Naive thymus-derived CD4-positive, alpha-beta T cell (primary cell): ENCODE measurements around the gene SCO2. TPM values are rescaled to one million over a fixed set of nuclear protein-coding genes. Genes with fewer than 3 reads are reported as not detected.
A peak's percentile ranks its signal among the peaks of the same experiment; 100 is the strongest.

Experiments used
- ATAC-seq: fragments of 150-1000 bp; cut with Tn5 transposase; 2 replicates; pipeline ENCODE4 v1.10.0; 2021; ENCODE audit warnings: mild to moderate bottlenecking, moderate library complexity
- CTCF ChIA-PET: fragments of 350-600 bp; sonication (Branson Sonifier 250); formaldehyde crosslinking; loops from one replicate; lab custom pipeline; 2021; ENCODE audit warnings: antibody characterized with exemption; lab: Charles Lee
- POLR2A ChIA-PET: fragments of 350-600 bp; sonication (Branson Sonifier 250); formaldehyde crosslinking; loops from one replicate; lab custom pipeline; 2021; ENCODE audit warnings: antibody characterized with exemption, inconsistent platforms; lab: Charles Lee
- DNase-seq, 9 donors: peaks; one replicate each; pipeline versions ENCODE4 v3.0.0 to v3.0.0-alpha.2; 2020 to 2022; ENCODE audit warnings: mixed read lengths in 1 of 9
- H3K27ac ChIP-seq: one replicate; pipeline ENCODE4 v1.7.0; 2013; ENCODE audit warnings: mild to moderate bottlenecking, low read depth, low read length, moderate library complexity
- H3K27me3 ChIP-seq, 2 donors: one replicate each; pipeline ENCODE4 v1.7.0; 2013; ENCODE audit warnings: low read length in 2 of 2, mild to moderate bottlenecking in 2 of 2, moderate library complexity in 2 of 2; ENCODE audit not compliant: control insufficient read depth in 2 of 2, insufficient read depth in 2 of 2
- H3K36me3 ChIP-seq, 3 experiments: 1 replicate in 2 of 3; 2 replicates in 1 of 3; pipeline ENCODE4 v1.7.0; 2013; ENCODE audit warnings: low read length in 3 of 3, mild to moderate bottlenecking in 3 of 3, moderate library complexity in 1 of 3; ENCODE audit not compliant: insufficient read depth in 3 of 3, control insufficient read depth in 2 of 3
- H3K4me1 ChIP-seq, 2 donors: one replicate each; pipeline ENCODE4 v1.7.0; 2013; ENCODE audit warnings: low read length in 2 of 2, mild to moderate bottlenecking in 2 of 2, moderate library complexity in 1 of 2; ENCODE audit not compliant: control insufficient read depth in 2 of 2, insufficient read depth in 2 of 2
- H3K4me3 ChIP-seq: 2 replicates; pipeline ENCODE4 v1.7.0; 2013; ENCODE audit warnings: mild to moderate bottlenecking, low read length
- H3K9me3 ChIP-seq, 3 experiments: 1 replicate in 2 of 3; 2 replicates in 1 of 3; pipeline ENCODE4 v1.7.0; 2013; ENCODE audit warnings: low read length in 3 of 3; ENCODE audit not compliant: control insufficient read depth in 2 of 3
- H3K27ac Mint-ChIP-seq, 9 donors: one replicate each; pipeline ENCODE4 v1.8.0; 2020 to 2022; ENCODE audit warnings: mixed read lengths in 9 of 9, mild to moderate bottlenecking in 8 of 9, moderate library complexity in 5 of 9, inconsistent platforms in 2 of 9
- H3K27me3 Mint-ChIP-seq, 5 donors: one replicate each; pipeline ENCODE4 v1.8.0; 2021 to 2022; ENCODE audit warnings: mixed read lengths in 5 of 5, mild to moderate bottlenecking in 1 of 5
- H3K36me3 Mint-ChIP-seq, 5 donors: one replicate each; pipeline ENCODE4 v1.8.0; 2020 to 2022; ENCODE audit warnings: mixed read lengths in 5 of 5, mild to moderate bottlenecking in 3 of 5, inconsistent platforms in 1 of 5
- H3K4me1 Mint-ChIP-seq, 7 donors: one replicate each; pipeline ENCODE4 v1.8.0; 2020 to 2022; ENCODE audit warnings: mixed read lengths in 7 of 7, mild to moderate bottlenecking in 3 of 7, inconsistent platforms in 1 of 7
- H3K4me3 Mint-ChIP-seq, 10 donors: one replicate each; pipeline ENCODE4 v1.8.0; 2020 to 2022; ENCODE audit warnings: mild to moderate bottlenecking in 10 of 10, mixed read lengths in 10 of 10, moderate library complexity in 6 of 10, inconsistent platforms in 2 of 10
- H3K9me3 Mint-ChIP-seq, 11 donors: one replicate each; pipeline ENCODE4 v1.8.0; 2020 to 2022; ENCODE audit warnings: mixed read lengths in 11 of 11, mild to moderate bottlenecking in 4 of 11, inconsistent platforms in 1 of 11, moderate library complexity in 1 of 11
- intact Hi-C, 2 donors: fragments of 100-400 bp; cut with micrococcal nuclease; formaldehyde crosslinking; loops; one replicate each; pipeline ENCODE4 v1.15.1; 2023
- polyA plus RNA-seq, 2 donors: library from polyadenylated mRNA; unstranded; fragments of 300-500 nt; fragmentation: Illumina TruSeq; gene quantifications; one replicate each; pipeline ENCODE4 v1.2.3, GENCODE V29; 2021
- total RNA-seq, 6 experiments: library from RNA in 5 of 6; stranded (reverse) in 5 of 6; gene quantifications; 1 replicate in 5 of 6; 2 replicates in 1 of 6; pipeline ENCODE4 v1.2.3 and lab custom pipeline; 2021 to 2026

Gene SCO2
- total and polyA plus RNA-seq, 7 experiments from 2014 or later = 2.2 to 12.0 (median 5.5) TPM

GRCh38 chr22:50481045-50481439 lies 44.4 kb downstream of the SCO2 start:
- intact Hi-C loops = loop anchor here in 1 of 2 donors (1.0 kb wide), 1 partner anchor 11 kb away; no protein-coding TSS in a partner anchor
- POLR2A ChIA-PET = interaction anchor here (1.5 to 2.9 kb wide), 3 partner anchors 11 to 22 kb away, joined by 3 to 11 read pairs (median 6); no protein-coding TSS in a partner anchor

GRCh38 chr22:50479721-50480120 lies 45.7 kb downstream of the SCO2 start:
- intact Hi-C loops = loop anchor here in 1 of 2 donors (10.0 kb wide), 1 partner anchor 205 kb away; the partner anchor contains the start of gene MAPK11
- H3K9me3 Mint-ChIP-seq = no peaks in the 10 kb centered on the region
- Histone ChIP-seq H3K27ac (no peak overlapping the region), H3K4me1 (peaks cover 7 to 8% of the 10 kb centered on the region in 2 donors), H3K9me3 (no peaks in the 10 kb centered on the region), H3K4me3 (no peak overlapping the region), H3K36me3 (peaks cover 0 to 3% (median 0%) of the 10 kb centered on the region in 3 experiments), H3K27me3 (no peaks in the 10 kb centered on the region)
- no peak for ATAC-seq
- CTCF ChIA-PET = interaction anchor here (0.5 to 1.3 kb wide), 3 partner anchors 10 to 88 kb away, joined by 3 to 5 read pairs (median 3); no protein-coding TSS in a partner anchor
- peaks cover 0 to 19% (median 10%) of the 10 kb centered on the region in 7 donors for H3K4me1 Mint-ChIP-seq
- H3K4me3 Mint-ChIP-seq = peak overlapping the region in 9 of 10 donors; percentile 65 to 85 (median 74)
- H3K36me3 Mint-ChIP-seq = peaks cover 0 to 1% (median 0%) of the 10 kb centered on the region in 5 donors
- POLR2A ChIA-PET = interaction anchor here (1.0 to 2.9 kb wide), 5 partner anchors 10 to 36 kb away, joined by 3 to 11 read pairs (median 4); partner anchors contain the start of genes LMF2 and NCAPH2
- H3K27me3 Mint-ChIP-seq = peaks cover 0 to 28% (median 0%) of the 10 kb centered on the region in 5 donors
- H3K27ac Mint-ChIP-seq = peak overlapping the region in 6 of 9 donors; percentile 0 to 78 (median 54)
- DNase-seq = no peak

More at GRCh38 chr22:50481045-50481439, 44.4 kb downstream of the SCO2 start:
- Mint-ChIP-seq H3K9me3 (no peaks in the 10 kb centered on the region), H3K27me3 (peaks cover 0 to 28% (median 0%) of the 10 kb centered on the region in 5 donors), H3K27ac (peak overlapping the region in 1 of 9 donors; percentile 55), H3K4me3 (peak overlapping the region; percentile 42 to 85 (median 72)), H3K4me1 (peaks cover 0 to 15% (median 7%) of the 10 kb centered on the region in 7 donors), H3K36me3 (peaks cover 0 to 1% (median 0%) of the 10 kb centered on the region in 5 donors)
- Histone ChIP-seq H3K9me3 (no peaks in the 10 kb centered on the region), H3K36me3 (no peaks in the 10 kb centered on the region), H3K4me1 (peaks cover 4 to 8% of the 10 kb centered on the region in 2 donors), H3K27ac (peak overlapping the region; percentile 45), H3K4me3 (peak overlapping the region; percentile 39), H3K27me3 (no peaks in the 10 kb centered on the region)
- CTCF ChIA-PET = no interaction called here
- DNase-seq (no peak), ATAC-seq (no peak)

GRCh38 chr22:50477923-50478322 lies 47.5 kb downstream of the SCO2 start:
- intact Hi-C loops = loop anchor here in 1 of 2 donors (10.0 kb wide), 1 partner anchor 203 kb away; the partner anchor contains the start of gene MAPK11
- H3K27ac Mint-ChIP-seq = peak overlapping the region in 1 of 9 donors; percentile 53
- POLR2A ChIA-PET = interaction anchor here (0.9 to 1.6 kb wide), 3 partner anchors 9 to 49 kb away, joined by 3 to 4 read pairs (median 3); no protein-coding TSS in a partner anchor

GRCh38 chr22:50476868-50477267 lies 48.5 kb downstream of the SCO2 start:
- H3K4me3 Mint-ChIP-seq = peak overlapping the region; percentile 32 to 98 (median 66)
- Histone ChIP-seq H3K36me3 (peaks cover 0 to 3% (median 0%) of the 10 kb centered on the region in 3 experiments), H3K4me3 (no peak overlapping the region), H3K9me3 (no peaks in the 10 kb centered on the region), H3K27ac (no peak overlapping the region), H3K4me1 (peaks cover 23 to 24% of the 10 kb centered on the region in 2 donors), H3K27me3 (no peaks in the 10 kb centered on the region)
- no peak for DNase-seq
- H3K4me1 Mint-ChIP-seq = peaks cover 16 to 42% (median 28%) of the 10 kb centered on the region in 7 donors
- H3K27me3 Mint-ChIP-seq = peaks cover 0 to 28% (median 0%) of the 10 kb centered on the region in 5 donors
- peak overlapping the region in 8 of 9 donors; percentile 42 to 90 (median 62) for H3K27ac Mint-ChIP-seq
- intact Hi-C loops = loop anchor here in 1 of 2 donors (10.0 kb wide), 1 partner anchor 202 kb away; the partner anchor contains the start of gene MAPK11
- peaks cover 0 to 12% (median 3%) of the 10 kb centered on the region in 5 donors for H3K36me3 Mint-ChIP-seq
- POLR2A ChIA-PET = no interaction called here
- CTCF ChIA-PET = no interaction called here
- no peak for ATAC-seq
- H3K9me3 Mint-ChIP-seq = no peaks in the 10 kb centered on the region

More at GRCh38 chr22:50477923-50478322, 47.5 kb downstream of the SCO2 start:
- Mint-ChIP-seq H3K4me3 (peak overlapping the region in 2 of 10 donors; percentile 37 to 83), H3K27me3 (peaks cover 0 to 28% (median 0%) of the 10 kb centered on the region in 5 donors), H3K36me3 (peaks cover 0 to 7% (median 3%) of the 10 kb centered on the region in 5 donors), H3K4me1 (peaks cover 13 to 32% (median 20%) of the 10 kb centered on the region in 7 donors), H3K9me3 (no peaks in the 10 kb centered on the region)
- no peaks in the 10 kb centered on the region for H3K9me3 ChIP-seq
- H3K27ac ChIP-seq = no peak overlapping the region
- peaks cover 0 to 3% (median 0%) of the 10 kb centered on the region in 3 experiments for H3K36me3 ChIP-seq
- no peak for ATAC-seq
- H3K4me3 ChIP-seq = no peak overlapping the region
- CTCF ChIA-PET = interaction anchor here (0.7 kb wide), 1 partner anchor 20 kb away, joined by 3 read pairs; no protein-coding TSS in a partner anchor
- no peaks in the 10 kb centered on the region for H3K27me3 ChIP-seq
- peaks cover 16 to 17% of the 10 kb centered on the region in 2 donors for H3K4me1 ChIP-seq
- no peak for DNase-seq

GRCh38 chr22:50475652-50476002 lies 49.8 kb downstream of the SCO2 start:
- ChIA-PET POLR2A (interaction anchor here (1.3 kb wide), 1 partner anchor 50 kb away, joined by 4 read pairs; the partner anchor contains the start of gene SCO2), CTCF (interaction anchor here (0.6 to 0.7 kb wide), 2 partner anchors 32 to 145 kb away, joined by 3 read pairs; no protein-coding TSS in a partner anchor)
- ATAC-seq (no peak), DNase-seq (no peak)
- H3K27me3 Mint-ChIP-seq = peaks cover 0 to 26% (median 0%) of the 10 kb centered on the region in 5 donors
- H3K27ac Mint-ChIP-seq = peak overlapping the region; percentile 44 to 88 (median 63)
- H3K9me3 Mint-ChIP-seq = no peaks in the 10 kb centered on the region
- peaks cover 0 to 3% (median 0%) of the 10 kb centered on the region in 3 experiments for H3K36me3 ChIP-seq
- no peaks in the 10 kb centered on the region for H3K9me3 ChIP-seq
- intact Hi-C loops = loop anchor here (1.0 to 10.0 kb wide), 4 partner anchors 32 to 201 kb away; partner anchors contain the start of genes CHKB (in 1 of the 2), LMF2 (in 1 of the 2) and MAPK11 (in 1 of the 2)
- H3K36me3 Mint-ChIP-seq = peaks cover 0 to 12% (median 3%) of the 10 kb centered on the region in 5 donors
- H3K4me1 ChIP-seq = peaks cover 33 to 35% of the 10 kb centered on the region in 2 donors
- peaks cover 25 to 54% (median 39%) of the 10 kb centered on the region in 7 donors for H3K4me1 Mint-ChIP-seq
- peak overlapping the region; percentile 70 for H3K4me3 ChIP-seq
- H3K27ac ChIP-seq = peak overlapping the region; percentile 90
- H3K27me3 ChIP-seq = no peaks in the 10 kb centered on the region
- H3K4me3 Mint-ChIP-seq = peak overlapping the region; percentile 41 to 98 (median 70)
